Measurements from ENCODE around the gene PLCB1. TPM values are rescaled to one million over a fixed set of nuclear protein-coding genes. Genes with fewer than 3 reads are reported as not detected.

PLCB1 gene
- total and polyA plus RNA-seq, 2 donors (not counting 1 experiment from before 2014, with no cell fraction given), result 13.4 to 23.3 TPM

DNA sequence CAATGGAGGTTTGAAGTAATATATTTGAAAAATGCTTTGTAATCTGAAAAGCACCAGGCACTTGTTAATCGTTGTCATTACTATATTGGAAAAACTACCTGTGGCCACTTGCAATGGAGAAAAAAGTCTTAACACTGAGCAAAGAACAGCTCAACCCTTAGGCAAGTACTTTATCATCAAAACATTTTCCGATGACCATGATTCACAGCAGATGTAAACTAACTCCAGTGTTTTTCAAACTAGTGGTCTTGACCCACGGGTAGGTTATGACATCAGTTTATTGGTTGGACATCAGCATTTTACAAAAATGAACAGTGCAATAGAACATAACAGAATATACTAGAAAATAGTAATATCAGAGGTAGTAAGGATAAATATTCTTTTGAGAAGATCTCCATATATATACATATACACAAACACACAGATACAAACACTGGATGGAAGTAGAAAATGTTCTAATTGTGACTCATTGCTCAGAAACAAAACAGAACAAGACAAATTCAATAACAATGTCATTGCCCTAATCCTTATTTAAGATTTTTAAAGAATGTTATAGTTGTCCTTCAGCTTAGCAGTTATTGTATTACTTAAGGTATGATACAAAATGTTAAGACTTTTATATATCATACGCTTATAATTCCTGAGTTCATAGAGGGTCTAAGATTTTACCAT, 123.0 kb downstream of the PLCB1 start:
- TF ChIP-seq EZH2 (IDR thresholded peaks at IDR 0.05; ENCODE audit: low read length, missing control alignments), result no peak
- TF ChIP-seq, protein P1, sequence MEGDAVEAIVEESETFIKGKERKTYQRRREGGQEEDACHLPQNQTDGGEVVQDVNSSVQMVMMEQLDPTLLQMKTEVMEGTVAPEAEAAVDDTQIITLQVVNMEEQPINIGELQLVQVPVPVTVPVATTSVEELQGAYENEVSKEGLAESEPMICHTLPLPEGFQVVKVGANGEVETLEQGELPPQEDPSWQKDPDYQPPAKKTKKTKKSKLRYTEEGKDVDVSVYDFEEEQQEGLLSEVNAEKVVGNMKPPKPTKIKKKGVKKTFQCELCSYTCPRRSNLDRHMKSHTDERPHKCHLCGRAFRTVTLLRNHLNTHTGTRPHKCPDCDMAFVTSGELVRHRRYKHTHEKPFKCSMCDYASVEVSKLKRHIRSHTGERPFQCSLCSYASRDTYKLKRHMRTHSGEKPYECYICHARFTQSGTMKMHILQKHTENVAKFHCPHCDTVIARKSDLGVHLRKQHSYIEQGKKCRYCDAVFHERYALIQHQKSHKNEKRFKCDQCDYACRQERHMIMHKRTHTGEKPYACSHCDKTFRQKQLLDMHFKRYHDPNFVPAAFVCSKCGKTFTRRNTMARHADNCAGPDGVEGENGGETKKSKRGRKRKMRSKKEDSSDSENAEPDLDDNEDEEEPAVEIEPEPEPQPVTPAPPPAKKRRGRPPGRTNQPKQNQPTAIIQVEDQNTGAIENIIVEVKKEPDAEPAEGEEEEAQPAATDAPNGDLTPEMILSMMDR (conservative IDR thresholded peaks at IDR 0.05 in 1 of 2, IDR thresholded peaks at IDR 0.05 in 1 of 2; ENCODE audit: low read depth in 1 of 2, low read length in 2 of 2), result no peak
- Histone ChIP-seq H3K9me3 (ENCODE audit: control insufficient read depth, insufficient read depth, low read depth, low read length) (no peaks in the 10 kb centered on the region), H2AFZ (ENCODE audit: low read length) (no peak overlapping the region), H3K4me1 (ENCODE audit: control insufficient read depth, extremely low read depth, insufficient read depth, low read length) (peaks cover 2% of the 10 kb centered on the region), H4K20me1 (ENCODE audit: control insufficient read depth, extremely low read depth, insufficient read depth, low read length) (no peaks in the 10 kb centered on the region), H3K36me3 (ENCODE audit: control insufficient read depth, insufficient read depth, low read length) (no peaks in the 10 kb centered on the region), H3K4me3 (replicated peaks in 1 of 4; ENCODE audit: control extremely low read depth in 1 of 4, insufficient read depth in 1 of 4, low read depth in 3 of 4, low read length in 4 of 4) (no peak overlapping the region), H3K79me2 (ENCODE audit: control insufficient read depth, insufficient read depth, low read length) (no peaks in the 10 kb centered on the region), H3K27ac (ENCODE audit: insufficient read depth, low read length) (peak overlapping the region; percentile 3), H3K4me2 (ENCODE audit: extremely low read depth, insufficient read depth, low read length) (no peak overlapping the region), H3K27me3 (ENCODE audit: control insufficient read depth, insufficient read depth, low read length) (no peaks in the 10 kb centered on the region), H3K9ac (ENCODE audit: insufficient read depth, low read length) (no peak overlapping the region)
- DNase-seq (ENCODE audit: low read depth in 2 of 2), result peak; percentile 19 to 72

DNA sequence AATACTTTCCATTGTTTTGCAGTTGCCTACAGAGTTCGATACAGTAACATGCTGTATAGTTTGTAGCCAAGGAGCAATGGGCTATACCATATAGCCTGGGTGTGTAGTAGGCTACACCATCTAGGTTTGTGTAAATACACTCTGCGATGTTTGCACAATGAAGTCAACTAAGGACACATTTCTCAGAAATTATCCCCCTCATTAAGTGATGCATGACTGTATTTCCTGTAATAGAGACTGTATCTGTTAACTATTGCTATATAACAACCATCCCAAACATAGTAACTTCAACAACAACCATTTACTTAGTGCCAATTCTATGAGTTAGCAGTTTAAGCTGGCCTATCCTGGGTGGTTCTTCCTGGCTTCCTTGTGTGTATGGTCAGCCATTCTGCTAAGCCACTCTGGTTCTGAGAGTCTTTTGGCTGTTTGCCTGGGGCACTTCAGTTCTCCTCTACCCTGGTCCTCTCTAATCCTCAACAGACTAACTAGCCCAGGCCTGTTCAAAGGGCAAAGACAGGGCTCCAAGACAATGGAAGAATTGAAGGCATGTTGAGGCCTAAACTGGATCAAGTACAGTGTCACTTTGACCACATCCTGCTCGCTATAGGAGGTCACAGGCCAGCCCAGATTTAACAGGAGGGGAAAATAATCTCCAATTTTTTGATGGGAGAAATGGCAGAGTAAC, 124.0 kb downstream of the PLCB1 start:
- TF ChIP-seq EZH2 (IDR thresholded peaks at IDR 0.05; ENCODE audit: low read length, missing control alignments), result no peak
- TF ChIP-seq, protein P1 (conservative IDR thresholded peaks at IDR 0.05 in 1 of 2, IDR thresholded peaks at IDR 0.05 in 1 of 2; ENCODE audit: low read depth in 1 of 2, low read length in 2 of 2), result no peak
- Histone ChIP-seq H3K4me2 (ENCODE audit: extremely low read depth, insufficient read depth, low read length) (no peak overlapping the region), H3K27me3 (ENCODE audit: control insufficient read depth, insufficient read depth, low read length) (no peaks in the 10 kb centered on the region), H3K9ac (ENCODE audit: insufficient read depth, low read length) (no peak overlapping the region), H4K20me1 (ENCODE audit: control insufficient read depth, extremely low read depth, insufficient read depth, low read length) (no peaks in the 10 kb centered on the region), H3K4me3 (replicated peaks in 1 of 4; ENCODE audit: control extremely low read depth in 1 of 4, insufficient read depth in 1 of 4, low read depth in 3 of 4, low read length in 4 of 4) (no peak overlapping the region), H3K4me1 (ENCODE audit: control insufficient read depth, extremely low read depth, insufficient read depth, low read length) (peaks cover 2% of the 10 kb centered on the region), H3K36me3 (ENCODE audit: control insufficient read depth, insufficient read depth, low read length) (no peaks in the 10 kb centered on the region), H3K79me2 (ENCODE audit: control insufficient read depth, insufficient read depth, low read length) (no peaks in the 10 kb centered on the region), H3K27ac (ENCODE audit: insufficient read depth, low read length) (no peak overlapping the region), H2AFZ (ENCODE audit: low read length) (no peak overlapping the region), H3K9me3 (ENCODE audit: control insufficient read depth, insufficient read depth, low read depth, low read length) (no peaks in the 10 kb centered on the region)
- DNase-seq (ENCODE audit: low read depth in 2 of 2), result peak in 1 of 2 donors; percentile 8

DNA sequence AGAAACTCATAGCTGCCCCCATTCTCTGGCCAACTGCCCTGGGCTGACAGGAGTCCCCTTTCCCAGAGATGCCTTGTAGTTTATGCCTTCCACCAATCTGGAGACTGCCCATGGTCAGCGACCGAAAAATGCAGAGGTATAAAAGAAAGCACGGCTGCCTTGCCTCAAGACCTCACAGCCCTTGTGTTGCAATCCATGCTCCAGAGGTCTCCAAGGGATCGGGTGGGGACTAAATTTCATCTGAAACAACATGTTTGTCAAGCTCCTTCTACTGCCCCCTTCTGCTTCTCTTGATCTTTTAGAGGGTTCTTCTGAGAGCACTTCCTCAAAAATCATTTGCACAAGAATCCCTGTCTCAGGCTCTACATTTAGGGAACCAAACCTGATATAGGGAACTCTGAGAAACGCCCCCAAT, 128.8 kb downstream of the PLCB1 start:
- DNase-seq (ENCODE audit: low read depth in 2 of 2), result no peak
- no peak overlapping the region for H3K4me2 ChIP-seq (ENCODE audit: extremely low read depth, insufficient read depth, low read length)
- H3K4me3 ChIP-seq (replicated peaks in 1 of 4; ENCODE audit: control extremely low read depth in 1 of 4, insufficient read depth in 1 of 4, low read depth in 3 of 4, low read length in 4 of 4), result no peak overlapping the region
- H3K9ac ChIP-seq (ENCODE audit: insufficient read depth, low read length), result no peak overlapping the region
- H3K4me1 ChIP-seq (ENCODE audit: control insufficient read depth, extremely low read depth, insufficient read depth, low read length), result no peaks in the 10 kb centered on the region
- H3K9me3 ChIP-seq (ENCODE audit: control insufficient read depth, insufficient read depth, low read depth, low read length), result no peaks in the 10 kb centered on the region
- no peaks in the 10 kb centered on the region for H3K79me2 ChIP-seq (ENCODE audit: control insufficient read depth, insufficient read depth, low read length)
- H4K20me1 ChIP-seq (ENCODE audit: control insufficient read depth, extremely low read depth, insufficient read depth, low read length), result no peaks in the 10 kb centered on the region
- no peak overlapping the region for H3K27ac ChIP-seq (ENCODE audit: insufficient read depth, low read length)
- H2AFZ ChIP-seq (ENCODE audit: low read length), result no peak overlapping the region
- no peaks in the 10 kb centered on the region for H3K27me3 ChIP-seq (ENCODE audit: control insufficient read depth, insufficient read depth, low read length)
- H3K36me3 ChIP-seq (ENCODE audit: control insufficient read depth, insufficient read depth, low read length), result no peaks in the 10 kb centered on the region
- no peak for TF ChIP-seq EZH2 (IDR thresholded peaks at IDR 0.05; ENCODE audit: low read length, missing control alignments)
- TF ChIP-seq, protein P1 (conservative IDR thresholded peaks at IDR 0.05 in 1 of 2, IDR thresholded peaks at IDR 0.05 in 1 of 2; ENCODE audit: low read depth in 1 of 2, low read length in 2 of 2), result no peak
